ENCODE results near the gene LIME1. TPM values are rescaled to one million over a fixed set of nuclear protein-coding genes. Genes with fewer than 3 reads are reported as not detected.

The LIME1 gene
- total RNA-seq, 2 experiments from 2014 or later = 149 to 165 TPM

GRCh38 chr20:63688228-63689045, 48.0 kb upstream of the LIME1 start:
- H3K27me3 ChIP-seq (ENCODE audit: control insufficient read depth in 1 of 2, insufficient read depth in 2 of 2, low read length in 2 of 2) = no peaks in the 10 kb centered on the region
- H3K4me1 ChIP-seq (ENCODE audit: insufficient read depth, low read length) = peaks cover 24% of the 10 kb centered on the region
- TF ChIP-seq CTCF (IDR thresholded peaks at IDR 0.05) = no peak
- H3K9me3 Mint-ChIP-seq = no peaks in the 10 kb centered on the region
- POLR2A ChIA-PET = no interaction called here
- H3K27me3 Mint-ChIP-seq = no peaks in the 10 kb centered on the region
- no peaks in the 10 kb centered on the region for H3K36me3 ChIP-seq (ENCODE audit: insufficient read depth, low read length)
- ATAC-seq (ENCODE audit: poor library complexity) (no peak), DNase-seq (no peak)
- H3K4me1 Mint-ChIP-seq (ENCODE audit: low read depth) = no peaks in the 10 kb centered on the region
- no peak overlapping the region for H3K27ac Mint-ChIP-seq
- H3K27ac ChIP-seq (ENCODE audit: low read depth in 1 of 2, low read length in 2 of 2) = no peak overlapping the region
- CTCF ChIA-PET = no interaction called here
- no peaks in the 10 kb centered on the region for H3K36me3 Mint-ChIP-seq (ENCODE audit: low read depth)
- intact Hi-C loops (cut with DNase I, micrococcal nuclease) = no loop called here
- no peak overlapping the region for H3K4me3 Mint-ChIP-seq
- H3K4me3 ChIP-seq (ENCODE audit: low read length) = no peak overlapping the region
- peaks cover 0 to 18% of the 10 kb centered on the region in 2 experiments for H3K9me3 ChIP-seq (ENCODE audit: control insufficient read depth in 1 of 2, insufficient read depth in 1 of 2, low read length in 2 of 2)

- intact Hi-C loops (cut with DNase I, micrococcal nuclease) = no loop called here
- ChIA-PET POLR2A (no interaction called here), CTCF (no interaction called here)
- no peak overlapping the region for H3K27ac Mint-ChIP-seq
- H3K27me3 ChIP-seq (ENCODE audit: control insufficient read depth in 1 of 2, insufficient read depth in 2 of 2, low read length in 2 of 2) = no peaks in the 10 kb centered on the region
- H3K27me3 Mint-ChIP-seq = no peaks in the 10 kb centered on the region
- H3K36me3 Mint-ChIP-seq (ENCODE audit: low read depth) = no peaks in the 10 kb centered on the region
- no peak overlapping the region for H3K27ac ChIP-seq (ENCODE audit: low read depth in 1 of 2, low read length in 2 of 2)
- no peaks in the 10 kb centered on the region for H3K36me3 ChIP-seq (ENCODE audit: insufficient read depth, low read length)
- H3K4me1 Mint-ChIP-seq (ENCODE audit: low read depth) = no peaks in the 10 kb centered on the region
- peaks cover 0 to 18% of the 10 kb centered on the region in 2 experiments for H3K9me3 ChIP-seq (ENCODE audit: control insufficient read depth in 1 of 2, insufficient read depth in 1 of 2, low read length in 2 of 2)
- peaks cover 31% of the 10 kb centered on the region for H3K4me1 ChIP-seq (ENCODE audit: insufficient read depth, low read length)
- DNase-seq (no peak), ATAC-seq (ENCODE audit: poor library complexity) (no peak)
- H3K4me3 Mint-ChIP-seq = no peak overlapping the region
- TF ChIP-seq CTCF (IDR thresholded peaks at IDR 0.05) = no peak
- H3K9me3 Mint-ChIP-seq = no peaks in the 10 kb centered on the region
- H3K4me3 ChIP-seq (ENCODE audit: low read length) = no peak overlapping the region
Measured at GRCh38 chr20:63689046-63690002, 47.1 kb upstream of the LIME1 start.

- POLR2A ChIA-PET = no interaction called here
- no peaks in the 10 kb centered on the region for H3K27me3 Mint-ChIP-seq
- no peak for TF ChIP-seq CTCF (IDR thresholded peaks at IDR 0.05)
- no peaks in the 10 kb centered on the region for H3K4me1 Mint-ChIP-seq (ENCODE audit: low read depth)
- no peak overlapping the region for H3K27ac ChIP-seq (ENCODE audit: low read depth in 1 of 2, low read length in 2 of 2)
- no peaks in the 10 kb centered on the region for H3K36me3 Mint-ChIP-seq (ENCODE audit: low read depth)
- H3K36me3 ChIP-seq (ENCODE audit: insufficient read depth, low read length) = no peaks in the 10 kb centered on the region
- no peaks in the 10 kb centered on the region for H3K9me3 Mint-ChIP-seq
- H3K4me3 ChIP-seq (ENCODE audit: low read length) = no peak overlapping the region
- peaks cover 0 to 18% of the 10 kb centered on the region in 2 experiments for H3K9me3 ChIP-seq (ENCODE audit: control insufficient read depth in 1 of 2, insufficient read depth in 1 of 2, low read length in 2 of 2)
- intact Hi-C loops (cut with DNase I, micrococcal nuclease) = no loop called here
- no peak overlapping the region for H3K4me3 Mint-ChIP-seq
- no peak overlapping the region for H3K27ac Mint-ChIP-seq
- H3K4me1 ChIP-seq (ENCODE audit: insufficient read depth, low read length) = peaks cover 34% of the 10 kb centered on the region
- ATAC-seq (ENCODE audit: poor library complexity) (no peak), DNase-seq (no peak)
- CTCF ChIA-PET = no interaction called here
- no peaks in the 10 kb centered on the region for H3K27me3 ChIP-seq (ENCODE audit: control insufficient read depth in 1 of 2, insufficient read depth in 2 of 2, low read length in 2 of 2)
Measured at GRCh38 chr20:63690003-63690897, 46.2 kb upstream of the LIME1 start.
